Activated CD8-positive, alpha-beta memory T cell treated with anti-CD3 and anti-CD28 coated beads, Interleukin-2, amount 10 ng/mL, durations not matched to agents 7 days and 5 days (primary cell): ENCODE measurements around the gene ZNF844. TPM values are rescaled to one million over a fixed set of nuclear protein-coding genes. Genes with fewer than 3 reads are reported as not detected.
"Not testable (repeated sequence)": the region's sequence is repeated elsewhere in the genome, so short reads cannot be mapped to it uniquely, and the experiment has no call there.

ENCODE experiments used
- ATAC-seq: fragments of 150-1000 bp; cut with Tn5 transposase; one replicate; pipeline ENCODE4 v1.10.0; 2021; ENCODE audit warnings: moderate library complexity
- CTCF ChIA-PET: fragments of 350-600 bp; sonication (Branson Sonifier 250); formaldehyde crosslinking; loops from one replicate; lab custom pipeline; 2021; ENCODE audit warnings: antibody characterized with exemption; lab: Charles Lee
- DNase-seq: peaks from one replicate; pipeline ENCODE4 v3.0.0-alpha.2; 2020
- H3K27ac Mint-ChIP-seq: one replicate; pipeline ENCODE4 v1.8.0; 2021; ENCODE audit warnings: mild to moderate bottlenecking, mixed read lengths
- H3K27me3 Mint-ChIP-seq: one replicate; pipeline ENCODE4 v1.8.0; 2021; ENCODE audit warnings: mixed read lengths
- H3K36me3 Mint-ChIP-seq: one replicate; pipeline ENCODE4 v1.8.0; 2021; ENCODE audit warnings: mild to moderate bottlenecking, mixed read lengths
- H3K4me1 Mint-ChIP-seq: one replicate; pipeline ENCODE4 v1.8.0; 2021; ENCODE audit warnings: mixed read lengths
- H3K4me3 Mint-ChIP-seq: one replicate; pipeline ENCODE4 v1.8.0; 2021; ENCODE audit warnings: mild to moderate bottlenecking, moderate library complexity, mixed read lengths
- H3K9me3 Mint-ChIP-seq: one replicate; pipeline ENCODE4 v1.8.0; 2022; ENCODE audit warnings: low read depth, mixed read lengths
- total RNA-seq, 2 experiments: library from RNA; stranded (reverse); gene quantifications; one replicate each; pipeline ENCODE4 v1.2.3, GENCODE V29; 2021

ZNF844 gene
- total RNA-seq, 2 experiments from 2014 or later: 1.3 to 1.5 TPM

GRCh38 chr19:12103909-12104308 lies 39.4 kb downstream of the ZNF844 start:
- ATAC-seq, H3K27ac Mint-ChIP-seq, H3K4me1 Mint-ChIP-seq, DNase-seq, H3K27me3 Mint-ChIP-seq, H3K4me3 Mint-ChIP-seq: not testable (repeated sequence)
- Mint-ChIP-seq H3K9me3 (peaks cover 20% of the 10 kb centered on the region), H3K36me3 (peaks cover 23% of the 10 kb centered on the region)
- CTCF ChIA-PET: interaction anchor here (0.6 to 2.6 kb wide), 2 partner anchors 13 to 24 kb away, joined by 6 to 13 read pairs; no protein-coding TSS in a partner anchor

DNA sequence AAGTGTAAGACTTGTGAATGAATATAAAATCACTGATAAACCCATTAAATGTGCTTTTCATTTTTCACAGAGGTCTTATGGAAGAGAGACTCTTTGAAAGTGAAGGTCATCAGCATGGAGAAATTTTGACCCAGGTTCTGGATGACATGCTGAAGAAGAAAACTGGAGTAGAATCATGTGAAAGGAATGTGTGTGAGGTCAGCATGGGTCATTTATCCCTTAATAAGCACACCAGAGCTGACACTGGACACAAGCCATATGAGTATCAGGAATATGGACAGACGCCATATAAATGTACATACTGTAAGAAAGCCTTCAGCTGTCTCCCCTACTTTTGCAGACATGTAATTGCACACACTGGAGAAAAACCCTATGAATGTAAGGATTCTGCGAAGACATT lies 46.6 kb downstream of the ZNF844 start:
- CTCF ChIA-PET: no interaction called here
- H3K4me1 Mint-ChIP-seq: peaks cover 2% of the 10 kb centered on the region

GRCh38 chr19:12111943-12112637 lies 47.6 kb downstream of the ZNF844 start:
- no peak for ATAC-seq
- no peak for DNase-seq
- no peak overlapping the region for H3K4me3 Mint-ChIP-seq
- H3K9me3 Mint-ChIP-seq: peaks cover 22% of the 10 kb centered on the region
- CTCF ChIA-PET: no interaction called here
- no peak overlapping the region for H3K27ac Mint-ChIP-seq
- peaks cover 52% of the 10 kb centered on the region for H3K36me3 Mint-ChIP-seq
- H3K27me3 Mint-ChIP-seq: no peaks in the 10 kb centered on the region
- H3K4me1 Mint-ChIP-seq: peaks cover 2% of the 10 kb centered on the region

More for the DNA sequence above, 46.6 kb downstream of the ZNF844 start:
- H3K9me3 Mint-ChIP-seq: peaks cover 21% of the 10 kb centered on the region
- no peak overlapping the region for H3K27ac Mint-ChIP-seq
- no peaks in the 10 kb centered on the region for H3K27me3 Mint-ChIP-seq
- ATAC-seq: no peak
- DNase-seq: no peak
- peaks cover 54% of the 10 kb centered on the region for H3K36me3 Mint-ChIP-seq
- H3K4me3 Mint-ChIP-seq: no peak overlapping the region

- H3K27ac Mint-ChIP-seq: no peak overlapping the region
- H3K4me3 Mint-ChIP-seq: no peak overlapping the region
- H3K27me3 Mint-ChIP-seq: no peaks in the 10 kb centered on the region
- CTCF ChIA-PET: no interaction called here
- peaks cover 22% of the 10 kb centered on the region for H3K9me3 Mint-ChIP-seq
- H3K4me1 Mint-ChIP-seq: peaks cover 2% of the 10 kb centered on the region
- no peak for DNase-seq
- H3K36me3 Mint-ChIP-seq: peaks cover 52% of the 10 kb centered on the region
- no peak for ATAC-seq
These were observed 48.2 kb downstream of the ZNF844 start for GRCh38 chr19:12112701-12113100.

- Mint-ChIP-seq H3K27me3 (no peaks in the 10 kb centered on the region), H3K36me3 (peaks cover 52% of the 10 kb centered on the region), H3K27ac (no peak overlapping the region), H3K4me3 (no peak overlapping the region), H3K9me3 (peaks cover 22% of the 10 kb centered on the region), H3K4me1 (peaks cover 2% of the 10 kb centered on the region)
- no peak for ATAC-seq
- CTCF ChIA-PET: no interaction called here
- no peak for DNase-seq
These were observed 48.6 kb downstream of the ZNF844 start for GRCh38 chr19:12113121-12113520.

DNA sequence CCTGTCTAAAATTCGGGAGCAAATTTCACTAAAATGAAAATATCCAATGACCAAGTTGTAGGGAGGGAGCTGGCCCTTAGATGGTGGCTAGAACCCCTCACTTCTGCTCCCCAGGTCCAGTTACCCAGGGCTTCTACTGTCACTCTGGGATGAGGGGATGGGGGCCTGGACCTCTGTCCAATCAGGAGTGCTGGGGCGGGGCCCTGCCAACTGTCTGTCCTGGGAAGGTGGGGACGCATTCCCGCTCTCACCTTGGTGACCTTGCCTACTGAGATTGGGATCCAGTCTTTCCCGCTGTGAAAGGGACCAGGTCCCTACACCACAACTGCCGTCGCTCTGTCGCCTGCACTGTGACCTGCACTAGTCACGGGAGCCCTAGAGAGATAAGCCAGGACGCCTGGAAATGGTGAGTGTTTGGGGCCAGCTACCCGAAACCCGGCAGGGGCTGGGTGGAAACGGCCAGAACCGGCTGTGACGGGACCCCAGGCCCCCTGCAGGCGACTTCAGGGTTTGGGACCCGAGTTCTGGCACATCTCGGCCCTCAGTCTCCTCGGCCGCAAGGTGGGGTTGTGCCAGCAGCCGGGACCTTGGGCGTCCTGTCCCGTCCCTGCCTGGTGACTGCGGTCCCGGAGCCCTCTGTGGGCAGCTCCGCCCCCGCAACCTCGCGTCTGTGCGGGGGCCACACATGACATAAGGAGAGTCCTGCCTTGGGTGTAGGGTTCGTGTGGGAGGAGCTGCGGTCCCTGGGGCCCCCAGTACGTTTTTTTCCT lies 52.9 kb downstream of the ZNF844 start:
- Mint-ChIP-seq H3K36me3 (peaks cover 27% of the 10 kb centered on the region), H3K27me3 (no peaks in the 10 kb centered on the region), H3K9me3 (peaks cover 21% of the 10 kb centered on the region), H3K4me1 (no peaks in the 10 kb centered on the region), H3K4me3 (no peak overlapping the region), H3K27ac (no peak overlapping the region)
- ATAC-seq: no peak
- CTCF ChIA-PET: no interaction called here
- no peak for DNase-seq

GRCh38 chr19:12126707-12127106 lies 62.2 kb downstream of the ZNF844 start:
- CTCF ChIA-PET: interaction anchor here (0.8 to 1.6 kb wide), 4 partner anchors 11 to 67 kb away, joined by 3 to 5 read pairs (median 4); partner anchors contain the start of gene ZNF20
- H3K9me3 Mint-ChIP-seq: peaks cover 18% of the 10 kb centered on the region

More at GRCh38 chr19:12126707-12127106, 62.2 kb downstream of the ZNF844 start:
- ATAC-seq (no peak), DNase-seq (no peak)
- Mint-ChIP-seq H3K4me3 (no peak overlapping the region), H3K27me3 (no peaks in the 10 kb centered on the region), H3K36me3 (peaks cover 17% of the 10 kb centered on the region), H3K4me1 (no peaks in the 10 kb centered on the region), H3K27ac (no peak overlapping the region)

Other genes starting within 250 kb of the ZNF844 start
- 1 to 10 TPM; 6.0 to 6.2 TPM for gene ZNF439, start 216.0 kb upstream of the ZNF844 start, total RNA-seq
- gene ZNF69, start 176.9 kb upstream of the ZNF844 start, total RNA-seq: 1 to 10 TPM; 1.2 to 2.0 TPM
- gene ZNF700, start 139.6 kb upstream of the ZNF844 start, total RNA-seq: 10 to 100 TPM; 16.9 to 24.1 TPM
- under 1 TPM; 0.85 to 0.98 TPM for gene ZNF763, start 99.7 kb upstream of the ZNF844 start, total RNA-seq
- under 1 TPM; 0.20 to 0.82 TPM for gene ZNF433, start 29.1 kb upstream of the ZNF844 start, total RNA-seq
- under 1 TPM; 0.67 to 0.94 TPM for gene ZNF878, start 11.8 kb upstream of the ZNF844 start, total RNA-seq
- gene ZNF20, start 75.6 kb downstream of the ZNF844 start, total RNA-seq: 1 to 10 TPM; 3.7 to 5.2 TPM
- 1 to 10 TPM; 3.9 to 4.3 TPM for gene ZNF625, start 92.0 kb downstream of the ZNF844 start, total RNA-seq
- gene ZNF136, start 98.4 kb downstream of the ZNF844 start, total RNA-seq: 10 to 100 TPM; 11.3 to 12.9 TPM
- gene ZNF44, start 230.2 kb downstream of the ZNF844 start, total RNA-seq: 10 to 100 TPM in 1 of 2 experiments, 1 to 10 TPM in 1; 9.7 to 11.9 TPM